Progenitor cell of endocrine pancreas (in vitro differentiated cells): Measurements from ENCODE around the gene CCDC82. TPM values are rescaled to one million over a fixed set of nuclear protein-coding genes. Genes with fewer than 3 reads are reported as not detected.

Experiments
- DNase-seq: peaks from one replicate; pipeline ENCODE4 v3.0.0; 2021; ENCODE audit warnings: low spot score; ENCODE audit not compliant: unreplicated experiment
- H3K27ac Mint-ChIP-seq: 2 replicates; pipeline ENCODE4 v1.8.0; 2021; ENCODE audit warnings: mild to moderate bottlenecking, moderate library complexity, mixed read lengths
- H3K27me3 Mint-ChIP-seq: 2 replicates; pipeline ENCODE4 v1.8.0; 2021; ENCODE audit warnings: mixed read lengths
- H3K36me3 Mint-ChIP-seq: 2 replicates; pipeline ENCODE4 v1.8.0; 2022; ENCODE audit warnings: mixed read lengths; ENCODE audit not compliant: insufficient read depth
- H3K4me1 Mint-ChIP-seq: 2 replicates; pipeline ENCODE4 v1.8.0; 2021; ENCODE audit warnings: low read depth, mixed read lengths
- H3K4me3 Mint-ChIP-seq: 2 replicates; pipeline ENCODE4 v1.8.0; 2021; ENCODE audit warnings: low read depth, mild to moderate bottlenecking, moderate library complexity, mixed read lengths
- H3K9me3 Mint-ChIP-seq: 2 replicates; pipeline ENCODE4 v1.8.0; 2021; ENCODE audit warnings: low read depth, mixed read lengths
- CTCF ChIP-seq: fragments of 200-600 bp; sonication (generic); IDR thresholded peaks from one replicate; pipeline ENCODE4 v1.5.0; 2021; ENCODE audit warnings: antibody characterized with exemption, mild to moderate bottlenecking; ENCODE audit not compliant: unreplicated experiment
- total RNA-seq: library from RNA; stranded (reverse); gene quantifications from 2 replicates; pipeline ENCODE4 v1.2.1, GENCODE V29; 2021

CCDC82 gene
- total RNA-seq, 1 donor from 2014 or later: 26.3 TPM

GRCh38 chr11:96323642-96323985 lies 66.1 kb downstream of the CCDC82 start:
- peaks cover 10% of the 10 kb centered on the region for H3K36me3 Mint-ChIP-seq
- no peak overlapping the region for H3K4me3 Mint-ChIP-seq
- TF ChIP-seq CTCF: no peak
- H3K9me3 Mint-ChIP-seq: peaks cover 3% of the 10 kb centered on the region
- H3K27ac Mint-ChIP-seq: no peak overlapping the region
- H3K4me1 Mint-ChIP-seq: peaks cover 8% of the 10 kb centered on the region
- no peaks in the 10 kb centered on the region for H3K27me3 Mint-ChIP-seq
- no peak for DNase-seq

GRCh38 chr11:96322775-96323641 lies 66.7 kb downstream of the CCDC82 start:
- DNase-seq: no peak
- Mint-ChIP-seq H3K36me3 (peaks cover 10% of the 10 kb centered on the region), H3K4me3 (no peak overlapping the region), H3K27me3 (no peaks in the 10 kb centered on the region), H3K27ac (no peak overlapping the region), H3K9me3 (peaks cover 3% of the 10 kb centered on the region), H3K4me1 (peaks cover 8% of the 10 kb centered on the region)
- no peak for TF ChIP-seq CTCF

- no peak overlapping the region for H3K27ac Mint-ChIP-seq
- no peaks in the 10 kb centered on the region for H3K27me3 Mint-ChIP-seq
- H3K9me3 Mint-ChIP-seq: peaks cover 3% of the 10 kb centered on the region
- H3K4me1 Mint-ChIP-seq: peaks cover 14% of the 10 kb centered on the region
- H3K36me3 Mint-ChIP-seq: peaks cover 11% of the 10 kb centered on the region
- no peak overlapping the region for H3K4me3 Mint-ChIP-seq
- DNase-seq: no peak
- no peak for TF ChIP-seq CTCF
Observed at GRCh38 chr11:96321091-96321490, 68.6 kb downstream of the CCDC82 start.

- Mint-ChIP-seq H3K36me3 (peaks cover 10% of the 10 kb centered on the region), H3K4me1 (peaks cover 10% of the 10 kb centered on the region), H3K27me3 (no peaks in the 10 kb centered on the region), H3K9me3 (peaks cover 3% of the 10 kb centered on the region), H3K27ac (no peak overlapping the region), H3K4me3 (no peak overlapping the region)
- no peak for DNase-seq
- TF ChIP-seq CTCF: no peak
Observed at GRCh38 chr11:96319898-96320656, 69.6 kb downstream of the CCDC82 start.

- H3K36me3 Mint-ChIP-seq: peaks cover 10% of the 10 kb centered on the region
- DNase-seq: no peak
- no peak overlapping the region for H3K27ac Mint-ChIP-seq
- H3K4me3 Mint-ChIP-seq: no peak overlapping the region
- no peaks in the 10 kb centered on the region for H3K27me3 Mint-ChIP-seq
- peaks cover 3% of the 10 kb centered on the region for H3K9me3 Mint-ChIP-seq
- TF ChIP-seq CTCF: no peak
- H3K4me1 Mint-ChIP-seq: peaks cover 19% of the 10 kb centered on the region
Observed at GRCh38 chr11:96318850-96319249, 70.9 kb downstream of the CCDC82 start.
